ENCODE results near the gene BMF. TPM values are rescaled to one million over a fixed set of nuclear protein-coding genes. Genes with fewer than 3 reads are reported as not detected.
"Not testable (repeated sequence)": the region's sequence is repeated elsewhere in the genome, so short reads cannot be mapped to it uniquely, and the experiment has no call there.

Gene BMF
- total and polyA plus RNA-seq, 12 donors: 1.3 to 12.8 (median 7.1) TPM

DNA sequence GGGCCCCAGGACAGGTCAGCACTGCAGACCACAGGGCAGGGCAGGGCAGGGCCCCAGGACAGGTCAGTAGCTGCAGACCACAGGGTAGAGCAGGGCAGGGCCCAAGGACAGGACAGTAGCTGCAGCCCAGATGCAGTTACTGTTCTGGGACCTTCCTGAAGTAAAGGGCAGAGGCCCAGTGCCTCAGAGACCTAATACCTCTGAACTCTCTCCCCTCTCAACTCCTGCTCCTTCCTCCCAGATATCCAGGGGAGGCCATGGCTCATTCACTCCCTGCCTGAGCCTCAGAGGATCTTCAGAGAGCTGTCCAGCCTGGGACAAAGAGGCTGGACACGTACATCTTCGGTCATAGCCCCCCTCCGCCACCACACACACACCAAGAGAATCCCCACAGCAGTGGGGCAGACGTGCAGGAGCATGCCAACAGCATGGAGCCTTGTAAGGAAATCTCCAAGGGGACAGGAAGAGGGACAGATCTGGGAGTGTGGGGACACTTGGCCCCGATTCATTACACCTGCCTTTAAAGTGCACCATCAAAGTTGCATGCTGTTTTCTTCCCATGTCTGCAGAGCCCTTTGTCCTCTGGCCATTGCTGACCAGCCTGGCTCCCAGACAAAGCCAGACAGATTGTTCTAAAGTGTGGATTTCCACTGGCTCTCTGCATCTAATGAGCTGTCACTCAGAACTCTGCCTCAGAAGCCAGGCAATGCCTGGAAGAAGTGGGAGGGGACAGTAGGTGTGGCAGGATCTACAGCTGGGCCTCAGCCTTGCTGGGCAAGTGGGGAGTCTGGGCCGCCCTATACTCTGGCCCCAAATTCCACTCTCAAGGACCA, 28.0 kb upstream of the BMF start:
- Histone ChIP-seq H3K4me3 (no peak overlapping the region), H3K27me3 (no peaks in the 10 kb centered on the region), H3K4me1 (replicated peaks in 1 of 2) (no peaks in the 10 kb centered on the region), H3K9me3 (replicated peaks in 1 of 3) (no peaks in the 10 kb centered on the region), H3K27ac (no peak overlapping the region), H3K36me3 (replicated peaks in 1 of 2) (no peaks in the 10 kb centered on the region)
- no peak for DNase-seq
- intact Hi-C loops (cut with DNase I): no loop called here
- WGBS, 4 donors: 79 to 90% (median 84%) methylated on average over 5 to 6 of the region's 6 CpGs
- TF ChIP-seq POLR2A (IDR thresholded peaks at IDR 0.05): no peak
- TF ChIP-seq, protein P1, sequence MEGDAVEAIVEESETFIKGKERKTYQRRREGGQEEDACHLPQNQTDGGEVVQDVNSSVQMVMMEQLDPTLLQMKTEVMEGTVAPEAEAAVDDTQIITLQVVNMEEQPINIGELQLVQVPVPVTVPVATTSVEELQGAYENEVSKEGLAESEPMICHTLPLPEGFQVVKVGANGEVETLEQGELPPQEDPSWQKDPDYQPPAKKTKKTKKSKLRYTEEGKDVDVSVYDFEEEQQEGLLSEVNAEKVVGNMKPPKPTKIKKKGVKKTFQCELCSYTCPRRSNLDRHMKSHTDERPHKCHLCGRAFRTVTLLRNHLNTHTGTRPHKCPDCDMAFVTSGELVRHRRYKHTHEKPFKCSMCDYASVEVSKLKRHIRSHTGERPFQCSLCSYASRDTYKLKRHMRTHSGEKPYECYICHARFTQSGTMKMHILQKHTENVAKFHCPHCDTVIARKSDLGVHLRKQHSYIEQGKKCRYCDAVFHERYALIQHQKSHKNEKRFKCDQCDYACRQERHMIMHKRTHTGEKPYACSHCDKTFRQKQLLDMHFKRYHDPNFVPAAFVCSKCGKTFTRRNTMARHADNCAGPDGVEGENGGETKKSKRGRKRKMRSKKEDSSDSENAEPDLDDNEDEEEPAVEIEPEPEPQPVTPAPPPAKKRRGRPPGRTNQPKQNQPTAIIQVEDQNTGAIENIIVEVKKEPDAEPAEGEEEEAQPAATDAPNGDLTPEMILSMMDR (IDR thresholded peaks at IDR 0.05): no peak

GRCh38 chr15:40135846-40136450, 27.3 kb upstream of the BMF start:
- H3K4me3 ChIP-seq; H3K4me1 ChIP-seq (replicated peaks in 1 of 2); H3K27me3 ChIP-seq; H3K36me3 ChIP-seq (replicated peaks in 1 of 2); H3K27ac ChIP-seq; H3K9me3 ChIP-seq (replicated peaks in 1 of 3); intact Hi-C loops (cut with DNase I): not testable (repeated sequence)
- peak in 1 of 7 donors; percentile 21 for DNase-seq
- 43 to 88% (median 75%) methylated on average over 1 of the region's 1 CpG for WGBS, 4 donors

DNA sequence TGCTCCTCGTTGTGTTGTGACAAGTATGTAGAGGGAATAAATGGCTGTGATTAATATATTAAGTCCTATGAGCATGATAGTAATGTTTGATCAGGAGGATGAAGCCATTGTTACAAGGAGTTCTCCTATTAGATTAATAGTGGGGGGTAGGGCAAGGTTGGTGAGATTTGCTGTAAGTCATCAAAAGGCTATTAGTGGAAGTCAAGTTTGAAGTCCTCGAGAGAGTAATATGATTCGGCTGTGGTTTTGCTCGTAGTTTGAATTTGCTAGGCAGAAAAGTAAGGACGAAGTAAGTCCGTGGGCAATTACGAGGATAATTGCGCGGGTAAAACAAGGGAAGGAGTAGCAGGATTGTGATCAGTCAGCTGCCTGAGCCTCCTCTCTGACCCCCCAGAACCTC, 26.2 kb upstream of the BMF start:
- intact Hi-C loops (cut with DNase I): no loop called here
- WGBS, 4 donors: 73 to 85% (median 78%) methylated on average over 9 of the region's 9 CpGs

DNA sequence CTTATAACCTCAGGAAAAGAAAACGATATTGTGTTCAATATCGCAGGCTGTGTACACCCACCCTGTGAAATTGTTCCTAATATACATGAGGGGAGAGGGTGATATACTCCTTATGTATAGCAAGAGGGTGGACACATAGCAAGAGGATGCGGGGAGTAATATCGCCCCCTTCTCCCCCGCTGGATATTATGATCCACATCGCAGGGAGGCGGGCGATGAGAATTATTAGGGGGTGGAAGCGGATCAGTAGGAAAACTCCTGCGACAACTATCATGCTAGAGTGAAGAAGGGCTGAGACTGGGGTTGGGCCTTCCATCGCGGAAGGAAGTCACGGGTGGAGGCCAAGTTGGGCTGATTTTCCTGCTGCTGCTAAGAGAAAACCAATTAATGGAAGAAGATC, 24.9 kb upstream of the BMF start:
- TF ChIP-seq POLR2A (IDR thresholded peaks at IDR 0.05): no peak
- TF ChIP-seq, protein P1 (IDR thresholded peaks at IDR 0.05): no peak
- Histone ChIP-seq H3K27me3 (no peaks in the 10 kb centered on the region), H3K4me3 (no peak overlapping the region), H3K36me3 (replicated peaks in 1 of 2) (no peaks in the 10 kb centered on the region), H3K4me1 (replicated peaks in 1 of 2) (no peaks in the 10 kb centered on the region), H3K9me3 (replicated peaks in 1 of 3) (no peaks in the 10 kb centered on the region), H3K27ac (no peak overlapping the region)
- intact Hi-C loops (cut with DNase I): no loop called here
- DNase-seq: peak in 1 of 7 donors; percentile 4
- 90 to 95% (median 91%) methylated on average over 13 of the region's 13 CpGs for WGBS, 4 donors

More for the DNA sequence above, 26.2 kb upstream of the BMF start:
- TF ChIP-seq, protein P1 (IDR thresholded peaks at IDR 0.05): no peak
- no peak for TF ChIP-seq POLR2A (IDR thresholded peaks at IDR 0.05)
- peak in 1 of 7 donors; percentile 11 for DNase-seq
- Histone ChIP-seq H3K9me3 (replicated peaks in 1 of 3) (no peaks in the 10 kb centered on the region), H3K27me3 (no peaks in the 10 kb centered on the region), H3K4me3 (no peak overlapping the region), H3K27ac (no peak overlapping the region), H3K4me1 (replicated peaks in 1 of 2) (no peaks in the 10 kb centered on the region), H3K36me3 (replicated peaks in 1 of 2) (no peaks in the 10 kb centered on the region)
